Occipital lobe (tissue), 2 donors: ENCODE measurements around the gene GLB1L2. TPM values are rescaled to one million over a fixed set of nuclear protein-coding genes. Genes with fewer than 3 reads are reported as not detected.
"Not testable (repeated sequence)": the region's sequence is repeated elsewhere in the genome, so short reads cannot be mapped to it uniquely, and the experiment has no call there.

Experiments used
- DNase-seq: peaks from one replicate; lab custom pipeline; 2025; lab: John Stamatoyannopoulos, UW
- total RNA-seq: library from RNA; depleted of rRNA; stranded (reverse); fragments of >200 nt; gene quantifications from one replicate; pipeline ENCODE4 v1.2.3, GENCODE V29; 2014

Gene GLB1L2
- total RNA-seq, 1 donor from 2014 or later = 1.1 TPM

DNA sequence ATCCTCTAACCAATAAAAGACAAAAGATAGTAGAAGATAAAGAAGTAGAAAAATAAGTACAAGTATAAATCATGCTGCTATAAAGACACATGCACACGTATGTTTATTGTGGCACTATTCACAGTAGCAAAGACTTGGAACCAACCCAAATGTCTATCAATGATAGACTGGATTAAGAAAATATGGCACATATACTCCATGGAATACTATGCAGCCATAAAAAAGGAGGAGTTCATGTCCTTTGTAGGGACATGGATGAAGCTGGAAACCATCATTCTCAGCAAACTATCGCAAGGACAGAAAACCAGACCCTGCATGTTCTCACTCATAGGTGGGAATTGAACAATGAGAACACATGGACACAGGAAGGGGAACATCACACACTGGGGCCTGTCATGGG, 10.4 kb upstream of the GLB1L2 start:
- DNase-seq = not testable (repeated sequence)

GRCh38 chr11:134322553-134322952, 9.2 kb upstream of the GLB1L2 start:
- DNase-seq = no peak

DNA sequence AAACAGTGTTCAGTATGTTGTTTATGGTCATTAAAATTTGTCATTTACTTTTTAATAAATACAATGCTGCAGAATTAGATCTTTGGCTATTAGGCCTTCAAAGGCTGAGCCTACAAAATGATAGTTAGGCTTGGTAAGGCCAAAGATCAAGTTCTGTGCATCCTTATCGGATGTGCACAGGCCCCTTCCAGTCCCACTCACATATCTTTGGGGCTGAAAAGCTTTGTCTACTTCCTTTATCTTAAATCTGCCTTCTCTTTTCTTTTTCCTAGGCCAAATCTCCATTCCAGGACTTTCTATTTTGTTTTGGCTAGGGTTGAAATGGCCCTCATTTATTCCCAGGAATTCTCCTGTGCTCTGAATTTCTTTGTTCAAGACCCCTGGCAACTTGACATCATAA, 3.4 kb upstream of the GLB1L2 start:
- DNase-seq = no peak

DNA sequence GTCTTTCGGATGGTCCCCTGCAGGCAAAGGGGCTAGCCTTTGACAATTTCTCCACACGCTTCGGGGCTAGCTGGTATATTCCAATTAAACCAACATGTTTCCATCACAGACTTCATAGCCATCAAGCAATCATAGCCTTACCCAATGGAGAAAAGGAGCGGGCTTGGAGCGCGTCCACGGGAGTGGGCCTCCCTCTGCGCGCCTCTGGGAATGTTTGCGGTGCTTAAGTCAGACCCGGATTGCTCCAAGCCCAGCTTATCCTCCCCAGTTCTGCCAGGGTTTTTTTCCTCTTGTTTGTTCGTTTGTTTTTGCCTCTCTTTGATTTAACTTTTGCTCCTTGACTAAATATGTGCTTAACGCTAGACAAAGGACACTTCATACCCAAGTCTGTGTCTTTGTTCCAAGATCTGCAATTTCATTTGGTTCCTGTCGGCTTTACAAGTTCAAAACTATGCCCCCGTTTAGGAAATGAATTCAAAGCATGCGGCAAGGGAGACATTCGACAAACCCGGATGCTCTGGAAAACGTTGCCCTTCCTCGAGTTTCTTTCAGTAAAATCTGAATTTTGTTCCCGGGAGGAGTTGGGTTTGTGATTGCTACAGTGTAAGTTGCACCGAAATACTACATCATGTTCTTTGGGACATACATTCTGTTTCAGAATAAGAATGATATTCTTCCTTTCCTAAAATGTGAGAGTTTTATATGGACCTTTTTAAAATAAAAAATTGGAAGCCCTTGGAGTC, 1.0 kb upstream of the GLB1L2 start:
- no peak for DNase-seq

DNA sequence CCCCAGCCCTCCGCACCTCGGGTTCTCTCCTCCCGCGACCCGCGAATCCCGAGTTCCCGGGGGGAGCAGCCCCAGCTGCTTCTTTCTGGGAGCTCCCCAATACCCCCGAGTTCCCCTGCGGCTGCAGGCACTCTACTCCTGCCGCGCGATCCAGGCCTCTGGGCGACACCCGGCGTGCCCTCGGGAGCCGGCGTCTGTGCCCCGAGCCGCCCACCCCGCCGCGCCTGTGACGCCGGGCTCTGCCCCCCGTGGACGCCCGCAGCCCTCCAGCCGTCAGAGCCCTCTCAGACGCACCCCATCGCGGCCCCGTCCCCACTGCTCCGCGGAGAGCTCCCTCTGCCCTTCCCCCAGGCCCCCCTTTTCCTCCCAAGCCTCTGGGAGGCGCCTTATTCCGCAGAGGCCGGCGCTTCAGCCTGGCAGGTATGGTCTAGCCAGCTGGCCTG, 422 bp downstream of the GLB1L2 start:
- no peak for DNase-seq

DNA sequence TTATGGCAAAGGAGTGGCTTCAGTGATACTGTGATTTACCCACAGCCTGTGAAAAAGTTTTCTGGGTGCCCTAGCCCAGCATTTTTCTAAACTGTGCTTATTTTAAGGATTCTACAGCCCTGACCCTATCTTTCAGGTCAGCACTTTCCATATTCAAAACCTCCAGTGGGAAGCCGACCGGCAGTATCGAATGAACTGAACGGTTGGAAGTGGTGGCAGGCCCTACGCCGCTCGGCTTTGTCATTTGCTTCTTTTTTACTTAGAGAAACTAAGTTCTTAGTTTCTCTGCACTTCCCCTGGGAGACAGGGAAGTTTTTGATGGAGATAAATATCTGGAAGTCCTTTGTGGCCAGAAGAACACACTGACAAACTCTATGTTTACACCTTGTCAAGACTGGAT, 994 bp downstream of the GLB1L2 start:
- DNase-seq = no peak

DNA sequence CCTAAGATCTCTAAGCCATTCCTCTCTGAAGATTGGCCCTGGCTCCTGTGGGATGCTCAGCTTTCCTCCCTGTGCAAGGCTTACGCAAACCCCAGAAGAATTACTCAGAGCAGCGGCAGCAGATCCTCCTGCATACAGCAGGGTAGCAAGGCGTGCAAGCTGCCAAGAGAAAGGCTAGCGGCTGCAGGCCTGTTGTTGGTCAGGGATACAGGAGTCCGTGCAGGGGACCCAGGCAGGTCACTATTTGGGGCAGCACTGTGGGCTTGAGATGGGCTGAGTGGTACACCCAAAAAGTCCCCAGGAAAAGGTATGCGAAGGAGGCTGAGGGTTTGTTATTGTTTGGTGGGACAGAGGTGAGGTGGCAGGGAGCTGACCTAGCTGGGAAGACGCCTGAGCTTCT, 1.5 kb downstream of the GLB1L2 start:
- DNase-seq = no peak

DNA sequence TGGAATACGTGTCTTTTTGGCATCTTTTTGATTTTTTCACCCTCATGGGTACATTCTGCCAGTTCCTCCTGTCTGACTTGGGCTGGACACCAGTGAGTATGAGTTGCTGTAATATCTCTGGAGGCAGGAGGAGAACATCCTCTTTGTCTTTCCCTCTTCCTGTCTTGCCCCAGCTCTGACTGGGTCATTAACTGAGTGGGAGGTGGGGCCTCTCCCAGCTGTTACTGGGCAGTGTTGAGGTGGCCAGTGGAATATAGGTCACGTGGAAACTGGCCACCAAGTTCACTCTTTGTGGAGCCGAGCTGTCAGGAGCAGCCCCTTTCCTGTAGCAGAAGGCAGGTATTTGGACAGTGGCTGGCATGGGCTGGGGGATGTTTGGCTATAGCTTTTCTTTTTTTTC, 2.2 kb downstream of the GLB1L2 start:
- no peak for DNase-seq

DNA sequence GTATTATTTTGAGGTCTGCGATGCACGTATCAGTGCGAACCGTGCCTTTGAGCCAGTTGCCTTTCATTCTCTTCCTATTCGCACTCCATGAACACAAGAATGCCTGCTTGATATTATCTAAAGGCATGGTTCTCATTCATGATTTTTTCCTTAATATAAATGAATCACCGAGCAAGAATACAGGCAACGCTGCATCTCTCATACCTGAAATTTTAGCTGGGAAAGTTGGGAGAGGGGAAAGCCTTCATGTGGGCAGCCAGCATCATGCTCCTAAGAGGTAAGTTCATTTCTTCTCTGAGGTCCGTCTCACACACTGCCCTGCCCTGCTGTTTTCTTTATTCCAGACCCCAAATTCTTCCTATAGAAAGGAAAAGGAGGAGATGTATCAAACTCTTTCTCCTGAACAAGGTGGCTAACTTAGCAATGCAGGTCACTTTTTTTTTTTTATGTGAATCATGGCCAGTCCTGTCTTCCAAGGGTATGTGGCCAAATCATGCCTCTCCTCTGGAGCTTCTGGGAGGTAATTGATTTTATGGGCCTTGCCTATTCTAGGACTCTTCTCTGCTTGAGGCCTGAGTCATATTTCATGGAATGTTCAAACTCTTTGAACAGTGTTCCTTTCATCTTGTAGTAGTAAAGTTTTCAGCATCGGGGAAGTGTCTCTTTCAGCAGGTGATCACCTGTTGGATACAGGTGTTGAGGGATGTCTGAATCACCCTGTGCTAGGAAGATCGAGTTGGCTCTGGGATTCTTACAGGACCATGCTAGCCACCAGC, 3.2 kb downstream of the GLB1L2 start:
- no peak for DNase-seq

DNA sequence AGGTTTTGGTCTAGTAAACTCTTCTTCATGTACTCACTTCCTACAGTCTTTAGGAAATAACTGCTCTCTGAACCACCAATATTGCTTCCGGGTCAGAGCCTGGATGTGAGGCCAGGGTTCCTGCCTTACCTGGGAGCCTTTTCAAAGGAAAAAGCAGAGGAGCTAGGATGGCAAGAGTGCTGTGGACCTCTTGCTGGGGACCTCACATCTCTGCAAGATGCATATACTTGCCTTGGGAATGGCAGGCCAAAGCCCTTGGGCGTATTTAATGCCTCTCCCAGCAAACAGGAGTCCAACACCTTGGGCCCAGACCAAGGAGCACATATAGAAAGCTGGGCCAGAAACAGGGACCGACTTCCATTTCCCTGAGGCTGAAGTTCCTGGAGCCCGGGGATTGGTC, 5.3 kb downstream of the GLB1L2 start:
- no peak for DNase-seq

DNA sequence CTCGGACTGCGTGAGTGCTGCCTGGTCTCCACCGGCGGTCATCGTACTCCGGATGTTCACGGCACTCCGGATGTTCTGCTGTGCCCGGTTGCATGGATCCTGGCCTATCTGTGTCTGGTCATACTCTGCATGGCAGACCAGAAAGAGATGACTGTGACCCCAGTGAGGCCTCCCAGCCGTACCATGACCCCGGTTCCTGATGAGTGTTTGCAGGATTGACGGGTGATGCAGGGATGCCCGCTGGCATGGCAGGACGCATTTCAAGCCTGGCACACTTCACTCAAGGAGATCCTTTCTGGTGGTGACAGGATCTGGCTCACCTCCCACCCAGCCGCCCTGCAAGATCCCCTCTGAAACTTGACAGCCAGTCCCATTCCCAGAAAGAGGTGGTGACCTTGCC, 6.3 kb downstream of the GLB1L2 start:
- no peak for DNase-seq

DNA sequence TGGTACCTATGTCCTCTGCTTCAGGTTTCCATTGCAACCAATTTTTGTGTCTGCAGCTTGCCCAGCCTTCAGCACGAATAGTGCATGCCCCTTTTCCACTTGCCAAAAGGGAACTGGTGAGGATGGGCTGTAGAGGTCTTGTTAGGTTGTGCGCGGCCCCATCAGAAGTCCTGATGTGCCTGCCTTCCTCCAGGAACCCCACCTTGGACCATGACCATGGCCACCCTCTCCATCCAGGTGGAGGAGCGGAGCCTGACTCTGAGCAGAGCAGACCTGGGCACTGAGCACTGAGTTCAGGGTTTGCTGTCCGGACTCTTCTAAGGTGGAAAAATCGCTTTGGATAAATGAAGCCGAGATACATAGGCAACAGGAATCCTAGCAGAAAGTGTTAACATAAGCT, 6.9 kb downstream of the GLB1L2 start:
- DNase-seq = no peak

GRCh38 chr11:134339756-134340155, 8.0 kb downstream of the GLB1L2 start:
- no peak for DNase-seq

- DNase-seq = no peak
These were observed 8.7 kb downstream of the GLB1L2 start for GRCh38 chr11:134340354-134340964.

DNA sequence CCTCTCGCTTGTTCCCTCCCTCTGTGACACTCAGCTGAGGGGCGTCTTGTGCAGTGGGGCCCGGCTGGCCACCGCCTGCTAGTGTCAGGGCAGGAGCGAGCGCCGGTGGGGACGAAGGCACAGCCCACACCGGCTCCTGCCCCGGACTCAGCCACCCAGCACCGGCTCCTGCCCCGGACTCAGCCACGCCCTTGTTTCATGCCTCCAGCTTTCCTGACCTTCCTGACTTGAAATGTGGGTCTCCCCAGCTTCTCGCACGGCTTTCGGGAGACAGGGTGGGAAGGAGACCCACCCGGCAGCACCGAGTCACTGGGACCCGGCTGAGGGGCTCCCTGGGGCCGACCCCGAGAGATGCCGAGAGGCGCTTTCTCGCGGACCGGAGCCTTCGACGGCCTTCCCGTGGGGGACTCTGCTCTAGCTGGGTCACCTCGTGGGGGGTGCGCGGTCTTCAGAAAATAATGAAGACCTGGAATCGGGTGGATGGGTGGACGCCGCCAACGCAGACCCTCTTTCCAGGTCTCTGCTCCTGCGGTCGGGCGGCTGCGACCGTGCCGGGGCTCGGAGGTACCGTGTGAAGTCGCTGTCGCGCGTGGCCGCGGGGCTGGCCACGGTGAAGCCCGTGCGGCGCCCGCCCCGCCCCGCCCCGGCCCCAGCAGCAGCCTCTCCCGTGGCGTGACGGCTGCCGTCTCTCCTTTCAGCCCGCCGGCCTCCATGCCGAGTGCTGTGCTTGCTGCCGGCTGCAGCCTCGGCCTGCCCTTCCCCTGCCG, 10.2 kb downstream of the GLB1L2 start:
- no peak for DNase-seq

- DNase-seq = no peak
These were observed 11.0 kb downstream of the GLB1L2 start for GRCh38 chr11:134342572-134343340.

DNA sequence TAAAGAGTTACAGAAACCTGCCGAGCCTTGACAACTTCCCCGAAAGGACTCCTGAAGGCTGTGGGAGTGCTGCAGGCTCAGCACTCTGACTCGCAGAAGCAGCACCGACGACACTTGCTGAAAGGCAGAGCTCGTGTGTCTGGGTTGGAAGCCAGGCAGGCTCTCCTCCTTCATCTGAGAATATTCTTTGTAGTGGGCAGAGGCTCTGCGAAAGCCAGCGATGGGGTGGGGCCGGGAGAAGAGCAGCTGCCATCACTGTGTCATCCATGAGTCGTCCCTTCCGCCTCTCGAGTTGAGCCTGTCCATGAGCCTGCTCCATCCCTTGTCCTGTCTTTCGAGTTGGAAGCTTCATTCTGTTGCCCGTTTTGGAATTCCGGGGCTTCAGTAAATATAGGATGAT, 11.9 kb downstream of the GLB1L2 start:
- DNase-seq = no peak

DNA sequence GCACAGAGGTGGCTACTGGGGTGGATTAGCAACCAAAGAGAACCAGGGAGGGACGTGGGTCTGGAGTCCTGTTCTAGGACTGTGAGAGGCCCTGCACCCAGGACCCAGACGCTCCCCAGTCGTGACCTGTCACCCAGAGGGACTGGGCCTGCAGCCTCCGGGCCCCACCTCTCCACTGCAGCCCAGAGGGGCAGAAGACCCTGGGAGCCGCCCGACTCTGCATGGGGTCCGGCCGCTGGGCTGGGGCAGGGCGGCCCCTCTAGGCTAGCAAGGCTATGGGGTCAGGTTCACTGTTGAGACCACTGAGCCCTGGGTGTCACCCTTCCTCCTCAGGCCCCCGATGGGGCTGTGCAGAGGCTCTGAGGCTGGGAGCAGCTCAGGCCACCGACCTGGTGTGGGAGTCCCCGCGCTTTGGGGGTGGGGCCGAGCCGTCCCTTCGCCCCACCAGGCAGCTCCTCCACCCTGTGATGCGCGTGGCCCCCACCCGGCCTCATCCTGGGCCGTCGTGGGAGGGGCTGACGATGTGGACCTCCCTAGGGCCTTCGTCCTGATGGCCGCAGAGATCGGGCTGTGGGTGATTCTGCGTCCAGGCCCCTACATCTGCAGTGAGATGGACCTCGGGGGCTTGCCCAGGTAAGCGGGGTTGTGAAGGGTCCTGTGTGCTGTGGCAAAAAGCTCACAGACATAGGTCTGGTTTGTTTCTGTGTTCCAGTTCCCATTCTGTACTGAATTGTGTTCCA, 12.9 kb downstream of the GLB1L2 start:
- DNase-seq = not testable (repeated sequence)

DNA sequence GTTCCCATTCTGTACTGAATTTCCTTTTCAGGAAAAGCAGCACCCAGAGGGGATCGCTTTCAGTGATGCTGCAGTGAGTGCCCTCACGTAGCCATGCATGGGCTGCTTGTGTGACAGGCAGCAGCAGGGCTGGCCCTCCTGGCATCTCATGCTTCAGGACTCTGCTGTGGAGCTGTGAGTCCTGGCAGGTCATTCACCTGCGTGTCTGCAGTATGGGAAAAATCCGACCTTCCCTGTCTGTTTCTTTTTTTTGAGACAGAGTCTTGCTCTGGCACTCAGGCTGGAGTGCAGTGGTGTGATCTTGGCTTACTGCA, 13.4 kb downstream of the GLB1L2 start:
- no peak for DNase-seq
